Hepatic stellate cell (primary cell): Measurements from ENCODE around the gene CREG2.
A peak's percentile ranks its signal among the peaks of the same experiment; 100 is the strongest.
"Not testable (repeated sequence)": the region's sequence is repeated elsewhere in the genome, so short reads cannot be mapped to it uniquely, and the experiment has no call there.

ENCODE experiments used
- DNase-seq: peaks from one replicate; pipeline ENCODE4 v3.0.0; 2011; ENCODE audit warnings: low spot score

The CREG2 gene

GRCh38 chr2:101374821-101375561 is 12.3 kb downstream of the CREG2 start:
- no peak for DNase-seq

- DNase-seq = no peak
Measured at GRCh38 chr2:101372792-101373191, 14.5 kb downstream of the CREG2 start.

GRCh38 chr2:101371636-101372035 is 15.7 kb downstream of the CREG2 start:
- no peak for DNase-seq

- DNase-seq = no peak
Measured at GRCh38 chr2:101369100-101369499, 18.2 kb downstream of the CREG2 start.

- DNase-seq = no peak
Measured at GRCh38 chr2:101368376-101368775, 18.9 kb downstream of the CREG2 start.

- DNase-seq = no peak
Measured at GRCh38 chr2:101367508-101367907, 19.8 kb downstream of the CREG2 start.

- DNase-seq = no peak
Measured at GRCh38 chr2:101364878-101365277, 22.4 kb downstream of the CREG2 start.

- DNase-seq = no peak
Measured at GRCh38 chr2:101362777-101363176, 24.5 kb downstream of the CREG2 start.

GRCh38 chr2:101362316-101362715 is 25.0 kb downstream of the CREG2 start:
- no peak for DNase-seq

GRCh38 chr2:101361522-101361921 is 25.8 kb downstream of the CREG2 start:
- no peak for DNase-seq

GRCh38 chr2:101361121-101361520 is 26.2 kb downstream of the CREG2 start:
- no peak for DNase-seq

- DNase-seq = no peak
Measured at GRCh38 chr2:101360232-101360631, 27.1 kb downstream of the CREG2 start.

- DNase-seq = no peak
Measured at GRCh38 chr2:101359410-101359954, 27.8 kb downstream of the CREG2 start.

- peak; percentile 22 for DNase-seq
Measured at GRCh38 chr2:101357376-101357775, 29.9 kb downstream of the CREG2 start.

- DNase-seq = no peak
Measured at GRCh38 chr2:101356521-101356920, 30.8 kb downstream of the CREG2 start.

- DNase-seq = no peak
Measured at GRCh38 chr2:101356055-101356454, 31.2 kb downstream of the CREG2 start.

GRCh38 chr2:101355401-101356054 is 31.8 kb downstream of the CREG2 start:
- DNase-seq = no peak

GRCh38 chr2:101354420-101355311 is 32.6 kb downstream of the CREG2 start:
- no peak for DNase-seq

- not testable (repeated sequence) for DNase-seq
Measured at GRCh38 chr2:101352631-101353030, 34.7 kb downstream of the CREG2 start.

GRCh38 chr2:101351207-101351606 is 36.1 kb downstream of the CREG2 start:
- no peak for DNase-seq

- DNase-seq = peak; percentile 75
Measured at GRCh38 chr2:101349893-101350662, 37.2 kb downstream of the CREG2 start.

- no peak for DNase-seq
Measured at GRCh38 chr2:101348883-101349282, 38.4 kb downstream of the CREG2 start.
